KOPT-K1 (cell line): ENCODE measurements around the gene ELAVL4.

Experiments used
- H3K27ac ChIP-seq: fragments of 200-600 bp; sonication (generic); 2 replicates; pipeline ENCODE4 v1.5.1; 2016; ENCODE audit warnings: antibody characterized with exemption, mild to moderate bottlenecking, low read depth, low read length; ENCODE audit not compliant: poor library complexity, severe bottlenecking
- H3K36me3 ChIP-seq: fragments of 200-600 bp; sonication (generic); 2 replicates; pipeline ENCODE4 v1.5.1; 2017; ENCODE audit warnings: antibody characterized with exemption, mild to moderate bottlenecking, low read length, moderate library complexity; ENCODE audit not compliant: insufficient read depth
- H3K9me3 ChIP-seq: fragments of 200-600 bp; sonication (generic); 2 replicates; pipeline ENCODE4 v1.5.1; 2017; ENCODE audit warnings: antibody characterized with exemption, low read length, mild to moderate bottlenecking; ENCODE audit not compliant: insufficient read depth, poor library complexity, severe bottlenecking

Gene ELAVL4

DNA sequence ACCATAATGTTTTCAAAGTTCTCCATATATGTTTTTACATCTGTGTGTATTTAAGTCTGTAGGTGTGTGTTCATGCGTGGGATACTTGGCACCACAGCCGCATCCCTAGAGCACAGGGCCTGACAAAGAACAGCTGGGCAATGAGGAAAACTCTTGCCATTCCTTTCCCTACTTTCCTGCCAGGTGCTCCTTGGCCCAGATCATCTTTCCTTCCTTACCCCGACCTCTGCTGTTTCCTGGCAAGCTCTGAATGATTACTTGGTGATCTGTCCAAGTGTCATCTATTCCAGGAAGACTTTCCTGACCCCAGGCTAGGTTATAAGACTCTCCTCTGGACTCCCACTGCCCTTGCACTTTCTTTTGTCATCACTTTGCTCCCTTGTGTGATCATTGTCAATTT lies 123.6 kb downstream of the ELAVL4 start:
- Histone ChIP-seq H3K9me3 (peaks cover 11% of the 10 kb centered on the region), H3K36me3 (no peaks in the 10 kb centered on the region), H3K27ac (no peak overlapping the region)

DNA sequence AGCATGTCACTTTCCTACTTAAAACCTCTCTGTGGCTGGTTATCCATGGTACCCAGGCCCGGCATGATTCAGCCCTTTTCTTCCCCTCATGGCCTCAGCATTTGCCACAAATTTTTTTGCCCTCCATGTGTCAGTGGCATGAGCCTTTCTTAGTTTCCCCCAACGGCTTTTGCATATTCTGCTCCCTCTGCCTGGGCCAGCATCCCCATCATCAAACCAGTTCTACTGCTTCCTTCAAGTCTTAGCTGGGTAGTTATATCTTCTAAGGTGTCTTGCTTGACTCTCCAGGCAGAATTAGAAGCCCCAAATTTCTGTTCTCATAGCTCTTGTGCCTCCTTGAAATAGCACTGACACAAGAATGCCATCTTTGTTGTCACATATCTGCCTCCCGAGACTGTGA lies 127.9 kb downstream of the ELAVL4 start:
- H3K27ac ChIP-seq, result no peak overlapping the region
- no peaks in the 10 kb centered on the region for H3K36me3 ChIP-seq
- peaks cover 11% of the 10 kb centered on the region for H3K9me3 ChIP-seq

DNA sequence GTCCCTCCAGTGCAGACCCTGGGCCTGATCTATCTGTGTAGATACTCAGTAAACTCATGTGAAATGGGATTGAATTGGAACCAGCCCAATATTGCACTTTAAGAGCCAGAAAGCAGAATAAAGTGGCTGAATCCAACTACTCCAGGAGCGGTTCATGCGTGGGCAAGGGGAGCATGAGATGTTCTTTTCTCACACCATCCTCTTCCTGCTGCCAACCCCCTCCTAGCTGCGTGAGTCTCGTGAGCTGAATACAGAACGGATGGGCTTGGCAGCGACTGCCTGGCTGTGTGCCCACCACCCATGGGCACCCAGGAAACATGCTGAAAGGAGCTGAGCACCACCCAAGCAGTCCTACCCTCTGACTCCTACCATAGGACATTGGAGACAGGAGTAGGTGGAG lies 128.3 kb downstream of the ELAVL4 start:
- no peak overlapping the region for H3K27ac ChIP-seq
- H3K9me3 ChIP-seq, result peaks cover 11% of the 10 kb centered on the region
- H3K36me3 ChIP-seq, result no peaks in the 10 kb centered on the region

DNA sequence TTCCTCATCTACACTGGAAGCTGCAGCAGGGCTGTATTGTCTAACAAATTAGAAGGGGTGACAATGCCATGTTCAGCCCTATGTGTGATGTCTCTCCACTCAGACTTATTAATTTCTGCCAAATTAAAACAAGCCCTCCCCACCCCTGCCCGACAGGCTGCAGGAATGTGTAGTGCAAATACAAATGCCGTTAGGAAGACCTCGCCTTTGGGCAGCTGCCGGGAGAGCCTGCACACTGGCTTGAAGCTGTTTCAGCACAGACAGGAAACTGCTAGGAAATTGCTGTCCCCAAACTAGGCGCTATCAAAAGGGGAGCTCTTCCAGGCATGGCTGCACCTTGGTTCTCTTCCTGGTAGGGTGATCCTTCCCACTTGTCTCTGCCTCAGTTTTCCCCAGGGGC lies 135.2 kb downstream of the ELAVL4 start:
- Histone ChIP-seq H3K9me3 (no peaks in the 10 kb centered on the region), H3K27ac (no peak overlapping the region)

DNA sequence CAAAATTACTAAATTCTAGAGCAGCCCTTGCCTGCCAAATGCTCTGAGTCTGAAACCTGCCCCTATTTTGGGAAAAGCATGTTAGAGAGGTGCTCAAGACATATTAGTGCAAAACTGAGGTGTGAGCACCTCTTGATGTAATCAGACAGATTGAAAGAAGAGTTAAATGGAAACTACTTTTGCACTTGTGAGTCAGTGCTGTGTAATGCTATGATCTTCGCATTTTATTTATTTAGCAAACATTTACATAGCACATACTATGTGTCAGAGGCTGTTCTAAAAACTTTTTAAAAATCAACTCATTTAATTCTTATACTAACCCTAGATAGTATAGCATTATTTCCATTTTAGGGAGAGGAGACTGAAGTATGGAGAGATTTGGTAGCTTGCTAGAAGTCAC lies 138.1 kb downstream of the ELAVL4 start:
- Histone ChIP-seq H3K9me3 (no peaks in the 10 kb centered on the region), H3K36me3 (no peaks in the 10 kb centered on the region), H3K27ac (no peak overlapping the region)

More for the DNA sequence above, 135.2 kb downstream of the ELAVL4 start:
- H3K36me3 ChIP-seq, result no peaks in the 10 kb centered on the region

DNA sequence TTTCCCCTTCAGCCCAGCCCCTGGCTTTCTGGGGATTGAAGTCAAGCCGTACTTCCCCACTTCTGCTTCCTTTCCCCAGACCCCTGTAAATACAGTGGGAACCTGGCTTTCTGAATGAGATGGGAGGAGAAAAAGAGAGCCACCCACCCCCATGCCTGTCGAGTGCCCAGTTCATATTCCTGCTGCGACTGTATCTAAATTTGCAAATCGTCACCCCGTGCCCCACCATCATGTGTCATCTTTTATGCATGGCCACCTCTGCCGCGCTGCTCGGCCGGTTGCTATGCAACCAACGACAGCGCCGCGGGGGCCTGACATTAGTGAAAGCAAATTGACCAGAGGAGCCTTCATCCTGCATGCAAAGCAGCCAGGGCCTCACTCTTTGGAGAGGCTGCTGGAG lies 143.0 kb downstream of the ELAVL4 start:
- H3K27ac ChIP-seq, result no peak overlapping the region
- H3K36me3 ChIP-seq, result no peaks in the 10 kb centered on the region
- no peaks in the 10 kb centered on the region for H3K9me3 ChIP-seq

DNA sequence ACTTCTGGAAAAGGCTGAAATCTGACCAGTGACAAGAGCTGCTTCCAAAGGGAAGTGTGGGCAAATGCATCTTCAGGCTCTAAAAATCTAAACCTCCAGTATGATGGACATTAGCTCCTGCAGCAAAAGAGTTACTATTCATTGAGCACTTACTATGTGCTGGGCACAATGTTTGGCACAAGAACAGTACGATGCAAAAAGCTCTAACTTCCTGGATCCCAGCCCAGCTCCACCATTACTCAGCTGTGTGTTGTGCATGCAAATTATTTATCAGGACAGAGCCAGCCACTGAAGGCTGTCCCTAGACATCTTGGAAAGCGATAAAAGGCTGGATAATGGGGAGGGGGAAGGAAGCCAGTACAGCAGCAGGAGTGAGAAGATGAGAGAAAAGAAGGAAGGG lies 143.5 kb downstream of the ELAVL4 start:
- no peaks in the 10 kb centered on the region for H3K9me3 ChIP-seq
- H3K27ac ChIP-seq, result no peak overlapping the region
- no peaks in the 10 kb centered on the region for H3K36me3 ChIP-seq
